Endometrial microvascular endothelial cells (primary cell): Measurements from ENCODE around the gene RPS6KA4. TPM values are rescaled to one million over a fixed set of nuclear protein-coding genes. Genes with fewer than 3 reads are reported as not detected.

Source experiments
- in situ Hi-C: cut with HindIII; loops from 2 replicates; pipeline ENCODE4 v1.10.0; 2017; ENCODE audit warnings: low sequenced_read_pairs, low pct_unique_long_range_greater_than_20kb; ENCODE audit errors: inconsistent ontology term
- total RNA-seq: library from RNA; depleted of rRNA; stranded (reverse); fragments of >200 nt; gene quantifications from one replicate; pipeline ENCODE4 v1.2.3, GENCODE V29; 2015; ENCODE audit errors: inconsistent ontology term

The RPS6KA4 gene
- total RNA-seq, 1 donor from 2014 or later: 69.0 TPM

GRCh38 chr11:64358536-64358906, 441 bp upstream of the RPS6KA4 start:
- in situ Hi-C loops: no loop called here

GRCh38 chr11:64359712-64360445, 917 bp downstream of the RPS6KA4 start:
- in situ Hi-C loops: no loop called here

GRCh38 chr11:64360448-64360921, 1.5 kb downstream of the RPS6KA4 start:
- in situ Hi-C loops: no loop called here

- in situ Hi-C loops: no loop called here
Observed at GRCh38 chr11:64361659-64362058, 2.7 kb downstream of the RPS6KA4 start.

- in situ Hi-C loops: no loop called here
Observed at GRCh38 chr11:64362339-64362738, 3.4 kb downstream of the RPS6KA4 start.

GRCh38 chr11:64364435-64364834, 5.5 kb downstream of the RPS6KA4 start:
- in situ Hi-C loops: no loop called here

- in situ Hi-C loops: no loop called here
Observed at GRCh38 chr11:64364911-64365310, 5.9 kb downstream of the RPS6KA4 start.

GRCh38 chr11:64366751-64367150, 7.8 kb downstream of the RPS6KA4 start:
- in situ Hi-C loops: no loop called here

GRCh38 chr11:64367931-64368672, 9.1 kb downstream of the RPS6KA4 start:
- in situ Hi-C loops: no loop called here

- in situ Hi-C loops: no loop called here
Observed at GRCh38 chr11:64368673-64369074, 9.7 kb downstream of the RPS6KA4 start.

- in situ Hi-C loops: no loop called here
Observed at GRCh38 chr11:64369440-64370421, 10.8 kb downstream of the RPS6KA4 start.

- in situ Hi-C loops: no loop called here
Observed at GRCh38 chr11:64371201-64371600, 12.2 kb downstream of the RPS6KA4 start.

GRCh38 chr11:64372021-64372420, 13.1 kb downstream of the RPS6KA4 start:
- in situ Hi-C loops: no loop called here

- in situ Hi-C loops: no loop called here
Observed at GRCh38 chr11:64372802-64373597, 14.0 kb downstream of the RPS6KA4 start.

GRCh38 chr11:64373598-64373974, 14.6 kb downstream of the RPS6KA4 start:
- in situ Hi-C loops: no loop called here

GRCh38 chr11:64376071-64376470, 17.1 kb downstream of the RPS6KA4 start:
- in situ Hi-C loops: no loop called here

GRCh38 chr11:64378335-64378880, 19.4 kb downstream of the RPS6KA4 start:
- in situ Hi-C loops: no loop called here

- in situ Hi-C loops: no loop called here
Observed at GRCh38 chr11:64379160-64379559, 20.2 kb downstream of the RPS6KA4 start.
